HFFc6 (cell line): ENCODE measurements around the gene UBP1. TPM values are rescaled to one million over a fixed set of nuclear protein-coding genes. Genes with fewer than 3 reads are reported as not detected.
"Not testable (repeated sequence)": the region's sequence is repeated elsewhere in the genome, so short reads cannot be mapped to it uniquely, and the experiment has no call there.

Experiments
- DNase-seq: peaks from one replicate; pipeline ENCODE4 v3.0.0-alpha.2; 2018
- H3K27ac Mint-ChIP-seq: 2 replicates; pipeline ENCODE4 v1.8.0; 2020; ENCODE audit warnings: mild to moderate bottlenecking, mixed read lengths
- H3K27me3 Mint-ChIP-seq: 2 replicates; pipeline ENCODE4 v1.8.0; 2021; ENCODE audit warnings: mild to moderate bottlenecking, moderate library complexity, mixed read lengths; ENCODE audit not compliant: insufficient read depth
- H3K36me3 Mint-ChIP-seq: 2 replicates; pipeline ENCODE4 v1.8.0; 2021; ENCODE audit warnings: low read depth, mixed read lengths
- H3K4me1 Mint-ChIP-seq: 2 replicates; pipeline ENCODE4 v1.8.0; 2020; ENCODE audit warnings: low read depth, mixed read lengths
- H3K4me3 Mint-ChIP-seq: 2 replicates; pipeline ENCODE4 v1.8.0; 2020; ENCODE audit warnings: mild to moderate bottlenecking, moderate library complexity, mixed read lengths
- H3K9me3 Mint-ChIP-seq: 2 replicates; pipeline ENCODE4 v1.8.0; 2020; ENCODE audit warnings: mild to moderate bottlenecking, mixed read lengths
- total RNA-seq, 6 experiments: library from RNA; stranded (reverse); fragmentation: NEBNext Ultra II Directional; extraction: Animal tissue kit (Norgen Biotek cat#: 25700); gene quantifications; 2 replicates in 1 of 6; 3 replicates in 5 of 6; pipeline ENCODE4 v1.2.3, GENCODE V29; 2021
- TF ChIP-seq, protein P1 (sequence below): fragments of 200-600 bp; sonication (generic); IDR thresholded peaks from 2 replicates; pipeline ENCODE4 v1.5.0; 2021; ENCODE audit warnings: antibody characterized with exemption, mild to moderate bottlenecking

Gene UBP1
- total RNA-seq, 6 experiments from 2014 or later = 62.0 to 69.0 (median 64.0) TPM

DNA sequence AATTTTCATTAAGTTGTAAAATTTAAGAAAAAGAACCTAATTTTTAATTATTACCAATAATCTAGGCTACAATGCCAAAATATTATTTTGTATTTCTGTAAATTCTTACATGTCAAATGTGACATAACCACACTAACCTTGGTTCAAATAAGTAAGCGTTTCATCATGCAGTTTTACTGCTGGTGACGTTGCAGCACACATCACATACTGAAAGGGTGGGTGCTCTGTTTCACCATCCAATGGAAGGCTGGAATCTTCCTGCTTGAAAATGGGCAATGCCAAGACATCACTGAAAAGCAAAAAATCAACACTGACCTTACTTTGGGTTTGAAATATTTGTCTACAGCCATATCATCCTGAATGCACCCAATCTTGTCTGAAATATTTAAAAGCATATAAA lies 14.8 kb downstream of the UBP1 start:
- no peaks in the 10 kb centered on the region for H3K9me3 Mint-ChIP-seq
- H3K36me3 Mint-ChIP-seq = peaks cover 26% of the 10 kb centered on the region
- peaks cover 54% of the 10 kb centered on the region for H3K4me1 Mint-ChIP-seq
- DNase-seq = no peak
- H3K27me3 Mint-ChIP-seq = no peaks in the 10 kb centered on the region
- peak overlapping the region; percentile 59; the same call in 1 of the 2 replicates for H3K27ac Mint-ChIP-seq
- TF ChIP-seq, protein P1, sequence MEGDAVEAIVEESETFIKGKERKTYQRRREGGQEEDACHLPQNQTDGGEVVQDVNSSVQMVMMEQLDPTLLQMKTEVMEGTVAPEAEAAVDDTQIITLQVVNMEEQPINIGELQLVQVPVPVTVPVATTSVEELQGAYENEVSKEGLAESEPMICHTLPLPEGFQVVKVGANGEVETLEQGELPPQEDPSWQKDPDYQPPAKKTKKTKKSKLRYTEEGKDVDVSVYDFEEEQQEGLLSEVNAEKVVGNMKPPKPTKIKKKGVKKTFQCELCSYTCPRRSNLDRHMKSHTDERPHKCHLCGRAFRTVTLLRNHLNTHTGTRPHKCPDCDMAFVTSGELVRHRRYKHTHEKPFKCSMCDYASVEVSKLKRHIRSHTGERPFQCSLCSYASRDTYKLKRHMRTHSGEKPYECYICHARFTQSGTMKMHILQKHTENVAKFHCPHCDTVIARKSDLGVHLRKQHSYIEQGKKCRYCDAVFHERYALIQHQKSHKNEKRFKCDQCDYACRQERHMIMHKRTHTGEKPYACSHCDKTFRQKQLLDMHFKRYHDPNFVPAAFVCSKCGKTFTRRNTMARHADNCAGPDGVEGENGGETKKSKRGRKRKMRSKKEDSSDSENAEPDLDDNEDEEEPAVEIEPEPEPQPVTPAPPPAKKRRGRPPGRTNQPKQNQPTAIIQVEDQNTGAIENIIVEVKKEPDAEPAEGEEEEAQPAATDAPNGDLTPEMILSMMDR = no peak
- no peak overlapping the region for H3K4me3 Mint-ChIP-seq

DNA sequence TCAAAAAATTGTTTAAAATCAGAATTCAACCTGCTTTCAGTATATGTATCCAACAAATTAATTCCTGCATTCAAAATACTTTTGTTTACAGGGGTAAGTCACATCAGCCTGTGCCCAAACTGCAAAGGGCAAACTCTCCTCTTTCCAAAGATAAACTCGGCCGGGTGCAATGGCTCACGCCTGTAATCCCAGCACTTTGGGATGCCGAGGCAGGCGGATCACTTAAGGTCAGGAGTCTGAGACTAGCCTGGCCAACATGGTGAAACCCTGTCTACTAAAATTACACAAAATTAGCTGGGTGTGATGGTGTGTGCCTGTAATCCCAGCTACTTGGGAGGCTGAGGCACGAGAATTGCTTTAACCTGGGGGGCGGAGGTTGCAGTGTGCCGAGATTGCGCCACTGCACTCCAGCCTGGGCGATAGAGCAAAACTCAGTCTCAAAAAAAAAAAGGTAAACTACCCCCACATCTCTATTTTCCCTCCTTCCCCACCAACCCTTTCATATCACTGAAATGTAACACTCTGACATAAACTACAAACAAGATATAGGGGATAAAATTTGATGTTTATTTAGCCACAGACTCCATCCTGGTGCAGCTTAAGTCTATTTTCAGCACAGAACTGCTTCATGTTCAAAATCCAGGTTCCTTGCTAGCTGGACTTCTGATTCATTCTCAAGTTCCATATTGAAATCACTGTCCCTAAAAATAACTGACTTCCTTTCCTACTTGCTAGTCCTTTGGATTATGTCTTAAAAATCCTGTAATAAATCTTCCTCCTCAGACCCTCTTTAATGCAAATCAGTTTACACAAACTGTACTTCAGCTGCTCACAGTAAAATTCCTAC lies 15.4 kb downstream of the UBP1 start:
- no peak for DNase-seq
- TF ChIP-seq, protein P1 = no peak
- H3K27ac Mint-ChIP-seq = peak overlapping the region; percentile 59; the same call in 1 of the 2 replicates
- peaks cover 52% of the 10 kb centered on the region for H3K4me1 Mint-ChIP-seq
- H3K36me3 Mint-ChIP-seq = peaks cover 30% of the 10 kb centered on the region
- H3K4me3 Mint-ChIP-seq = no peak overlapping the region
- H3K27me3 Mint-ChIP-seq = no peaks in the 10 kb centered on the region
- H3K9me3 Mint-ChIP-seq = no peaks in the 10 kb centered on the region

DNA sequence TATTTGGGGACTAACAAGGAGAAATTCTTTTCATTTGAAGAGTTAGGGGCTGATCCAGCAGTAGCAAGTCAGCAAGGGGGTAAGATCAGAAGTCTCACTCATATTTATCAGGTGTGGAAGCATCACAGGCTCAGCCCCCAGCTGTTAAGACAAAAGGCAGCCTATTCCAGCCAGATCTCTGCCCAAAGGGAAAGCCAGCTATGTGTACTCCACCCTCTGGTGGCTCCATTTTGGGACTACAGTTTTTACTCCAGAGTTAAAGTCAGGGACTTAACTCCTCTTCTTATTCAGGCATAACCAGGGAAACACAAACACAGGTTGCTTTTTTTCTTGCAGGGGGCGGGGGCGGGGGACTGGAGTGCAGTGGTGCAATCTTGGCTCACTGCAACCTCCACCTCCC lies 19.2 kb downstream of the UBP1 start:
- Mint-ChIP-seq H3K27me3 (no peaks in the 10 kb centered on the region), H3K27ac (no peak overlapping the region), H3K9me3 (no peaks in the 10 kb centered on the region), H3K4me3 (no peak overlapping the region), H3K4me1 (peaks cover 35% of the 10 kb centered on the region), H3K36me3 (peaks cover 54% of the 10 kb centered on the region)
- TF ChIP-seq, protein P1 = no peak; the same call in 1 of the 2 replicates
- DNase-seq = no peak

DNA sequence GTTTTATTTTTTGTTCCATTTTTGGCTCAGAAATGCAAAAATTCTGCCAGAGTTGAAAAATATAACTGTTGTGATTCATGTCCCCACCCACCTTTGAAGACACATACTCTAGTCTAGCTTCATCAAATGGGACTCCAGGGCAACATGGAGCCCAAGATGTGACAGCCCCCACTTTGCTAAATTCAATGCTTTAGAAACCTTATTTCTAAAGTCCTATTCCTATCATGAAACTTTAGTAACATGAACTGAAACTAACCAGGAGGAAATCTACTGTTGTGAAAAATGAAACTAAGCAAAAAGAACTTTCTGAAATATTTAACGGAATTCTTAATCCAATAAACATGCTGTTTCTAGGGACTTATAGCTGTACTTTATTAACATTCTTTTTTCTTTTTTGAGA lies 20.3 kb downstream of the UBP1 start:
- Mint-ChIP-seq H3K27ac (no peak overlapping the region), H3K4me3 (no peak overlapping the region), H3K36me3 (peaks cover 56% of the 10 kb centered on the region), H3K27me3 (no peaks in the 10 kb centered on the region), H3K4me1 (peaks cover 26% of the 10 kb centered on the region), H3K9me3 (no peaks in the 10 kb centered on the region)
- TF ChIP-seq, protein P1 = no peak
- DNase-seq = no peak

DNA sequence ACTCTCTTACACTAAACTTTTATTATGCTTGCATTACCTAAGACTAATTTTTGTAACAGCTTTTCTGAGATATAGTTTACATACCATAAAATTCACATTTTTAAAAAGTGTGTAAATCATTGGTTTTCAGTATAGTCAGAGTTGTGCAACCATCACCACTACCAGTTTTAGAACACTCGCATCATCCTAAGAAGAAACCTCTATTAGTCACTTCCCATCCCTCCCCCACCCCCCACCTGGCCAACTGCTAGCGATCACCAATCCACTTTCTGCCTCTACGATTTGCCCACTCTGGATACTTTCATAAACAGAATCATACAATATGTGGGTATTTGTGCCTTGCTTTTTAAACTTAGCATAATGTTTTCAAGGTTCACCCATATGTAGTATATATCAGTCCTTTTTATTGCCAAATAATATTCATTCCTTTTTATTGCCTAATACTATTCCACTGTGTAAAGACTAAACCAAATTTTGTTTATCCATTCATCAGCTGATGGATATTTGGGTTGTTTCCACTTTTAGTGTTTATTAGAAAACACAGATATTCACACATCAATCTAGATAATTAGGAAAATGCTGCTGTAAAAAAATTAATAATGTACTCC lies 23.0 kb downstream of the UBP1 start:
- peaks cover 68% of the 10 kb centered on the region for H3K36me3 Mint-ChIP-seq
- TF ChIP-seq, protein P1 = no peak
- DNase-seq = no peak
- no peaks in the 10 kb centered on the region for H3K9me3 Mint-ChIP-seq
- peak overlapping the region; percentile 42; the same call in 1 of the 2 replicates for H3K27ac Mint-ChIP-seq
- H3K4me3 Mint-ChIP-seq = no peak overlapping the region
- peaks cover 22% of the 10 kb centered on the region for H3K4me1 Mint-ChIP-seq
- H3K27me3 Mint-ChIP-seq = no peaks in the 10 kb centered on the region

DNA sequence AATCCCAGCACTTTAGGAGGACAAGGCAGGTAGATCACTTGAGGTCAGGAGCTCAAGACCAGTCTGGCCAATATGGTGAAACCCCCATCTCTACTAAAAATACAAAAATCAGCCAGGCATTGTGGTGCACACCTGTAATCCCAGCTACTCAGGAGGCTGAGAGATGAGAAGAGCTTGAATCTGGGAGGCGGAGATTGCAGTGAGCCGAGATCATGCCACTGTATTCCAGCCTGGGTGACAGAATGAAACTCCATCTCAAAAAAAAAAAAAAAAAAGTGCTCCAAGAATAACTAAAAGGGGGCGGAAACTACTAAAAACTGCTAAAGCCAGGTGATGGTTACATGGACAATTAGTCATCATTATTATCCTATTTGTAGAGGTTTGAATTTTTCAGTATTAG lies 29.4 kb downstream of the UBP1 start:
- H3K9me3 Mint-ChIP-seq = not testable (repeated sequence)

More for the DNA sequence above, 29.4 kb downstream of the UBP1 start:
- not testable (repeated sequence) for DNase-seq, H3K27ac Mint-ChIP-seq, H3K27me3 Mint-ChIP-seq, H3K4me3 Mint-ChIP-seq, H3K4me1 Mint-ChIP-seq
- H3K36me3 Mint-ChIP-seq = peaks cover 57% of the 10 kb centered on the region
